Mucosa of stomach (tissue), 1 donor: ENCODE results near the gene SMAD6.

Experiments
- H3K27me3 ChIP-seq: one replicate; pipeline ENCODE4 v1.7.0; 2013; ENCODE audit warnings: mild to moderate bottlenecking, low read length; ENCODE audit not compliant: control insufficient read depth, insufficient read depth
- H3K36me3 ChIP-seq: one replicate; pipeline ENCODE4 v1.7.0; 2013; ENCODE audit warnings: low read length; ENCODE audit not compliant: control insufficient read depth, insufficient read depth
- H3K4me1 ChIP-seq: one replicate; pipeline ENCODE4 v1.7.0; 2013; ENCODE audit warnings: mild to moderate bottlenecking, low read length; ENCODE audit not compliant: control insufficient read depth, insufficient read depth
- H3K4me3 ChIP-seq: one replicate; pipeline ENCODE4 v1.7.0; 2013; ENCODE audit warnings: low read length
- H3K9ac ChIP-seq: one replicate; pipeline ENCODE4 v1.7.0; 2013; ENCODE audit warnings: mild to moderate bottlenecking, low read length, moderate library complexity
- H3K9me3 ChIP-seq: one replicate; pipeline ENCODE4 v1.7.0; 2013; ENCODE audit warnings: mild to moderate bottlenecking, low read length, moderate library complexity; ENCODE audit not compliant: control insufficient read depth
- donor health status: Pancreatic carcinoma.

The SMAD6 gene

GRCh38 chr15:66795851-66796250 is 93.8 kb downstream of the SMAD6 start:
- H3K4me1 ChIP-seq = peaks cover 4% of the 10 kb centered on the region
- no peaks in the 10 kb centered on the region for H3K9me3 ChIP-seq
- H3K4me3 ChIP-seq = no peak overlapping the region
- no peaks in the 10 kb centered on the region for H3K27me3 ChIP-seq
- no peaks in the 10 kb centered on the region for H3K36me3 ChIP-seq
- no peak overlapping the region for H3K9ac ChIP-seq

DNA sequence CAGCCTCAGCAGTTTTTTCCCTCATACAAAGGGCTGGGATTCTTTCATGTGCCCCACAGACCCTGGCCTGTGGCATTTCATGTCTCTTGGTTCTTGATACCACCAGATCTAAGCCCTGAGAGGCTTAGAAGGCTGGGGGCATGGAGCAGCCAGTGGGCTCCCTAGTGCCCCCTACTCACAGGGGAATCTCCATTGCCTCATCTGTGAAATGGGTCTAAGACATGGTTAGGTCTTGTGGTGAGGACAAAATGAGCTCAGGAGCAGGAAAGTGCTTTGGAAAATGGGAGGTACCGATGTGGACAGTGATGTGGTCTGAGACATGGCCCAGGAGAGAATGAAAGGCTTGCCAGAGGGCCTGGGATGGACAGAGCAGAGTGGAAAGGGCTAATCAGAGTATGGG is 94.3 kb downstream of the SMAD6 start:
- no peaks in the 10 kb centered on the region for H3K9me3 ChIP-seq
- no peaks in the 10 kb centered on the region for H3K36me3 ChIP-seq
- H3K27me3 ChIP-seq = no peaks in the 10 kb centered on the region
- H3K4me1 ChIP-seq = peaks cover 4% of the 10 kb centered on the region
- H3K9ac ChIP-seq = no peak overlapping the region
- H3K4me3 ChIP-seq = no peak overlapping the region

DNA sequence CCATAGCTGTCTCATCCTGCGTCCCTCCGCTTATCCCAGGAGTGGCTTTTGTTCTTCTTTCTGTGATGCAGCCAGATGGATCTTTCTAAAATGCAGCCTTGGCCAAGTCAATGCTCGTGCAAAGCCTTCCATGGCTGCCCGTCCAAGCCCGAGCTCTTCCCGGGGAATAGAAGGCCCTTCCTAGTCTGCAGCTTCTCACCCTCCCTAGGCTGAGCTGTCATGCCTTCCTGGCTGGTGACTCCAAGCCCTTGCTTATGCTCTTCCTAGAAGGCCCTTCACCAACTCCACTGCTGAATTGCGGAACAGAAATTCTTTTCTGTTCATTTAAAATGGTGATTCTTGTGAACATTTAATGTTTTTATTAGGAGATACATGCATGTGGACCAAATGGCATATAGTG is 95.9 kb downstream of the SMAD6 start:
- no peak overlapping the region for H3K4me3 ChIP-seq
- peaks cover 17% of the 10 kb centered on the region for H3K4me1 ChIP-seq
- H3K9me3 ChIP-seq = no peaks in the 10 kb centered on the region
- no peak overlapping the region for H3K9ac ChIP-seq
- no peaks in the 10 kb centered on the region for H3K27me3 ChIP-seq
- H3K36me3 ChIP-seq = no peaks in the 10 kb centered on the region

- Histone ChIP-seq H3K9ac (no peak overlapping the region), H3K36me3 (no peaks in the 10 kb centered on the region), H3K4me1 (peaks cover 23% of the 10 kb centered on the region), H3K4me3 (no peak overlapping the region), H3K9me3 (no peaks in the 10 kb centered on the region), H3K27me3 (no peaks in the 10 kb centered on the region)
Measured at GRCh38 chr15:66798426-66799061, 96.5 kb downstream of the SMAD6 start.

DNA sequence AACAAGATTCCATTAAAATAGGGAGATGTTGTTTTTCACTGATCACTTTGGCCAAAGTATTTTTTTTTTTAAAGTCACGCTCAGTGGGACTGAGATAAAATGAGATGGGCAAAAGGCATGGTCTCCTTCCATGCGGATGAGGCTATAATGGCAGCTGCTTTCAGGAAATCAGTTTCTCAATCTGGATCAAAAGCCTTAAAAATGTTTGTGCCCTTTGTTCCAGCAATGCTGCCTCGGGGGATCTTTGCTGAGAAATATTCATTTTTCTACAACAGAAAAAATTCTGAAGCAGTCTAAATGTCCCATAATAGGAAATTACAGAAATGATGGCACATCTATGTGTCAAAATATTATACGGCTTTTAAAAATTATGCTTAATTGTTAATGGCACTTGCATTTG is 97.2 kb downstream of the SMAD6 start:
- no peaks in the 10 kb centered on the region for H3K9me3 ChIP-seq
- H3K4me3 ChIP-seq = no peak overlapping the region
- no peaks in the 10 kb centered on the region for H3K36me3 ChIP-seq
- peaks cover 30% of the 10 kb centered on the region for H3K4me1 ChIP-seq
- H3K27me3 ChIP-seq = no peaks in the 10 kb centered on the region
- no peak overlapping the region for H3K9ac ChIP-seq

DNA sequence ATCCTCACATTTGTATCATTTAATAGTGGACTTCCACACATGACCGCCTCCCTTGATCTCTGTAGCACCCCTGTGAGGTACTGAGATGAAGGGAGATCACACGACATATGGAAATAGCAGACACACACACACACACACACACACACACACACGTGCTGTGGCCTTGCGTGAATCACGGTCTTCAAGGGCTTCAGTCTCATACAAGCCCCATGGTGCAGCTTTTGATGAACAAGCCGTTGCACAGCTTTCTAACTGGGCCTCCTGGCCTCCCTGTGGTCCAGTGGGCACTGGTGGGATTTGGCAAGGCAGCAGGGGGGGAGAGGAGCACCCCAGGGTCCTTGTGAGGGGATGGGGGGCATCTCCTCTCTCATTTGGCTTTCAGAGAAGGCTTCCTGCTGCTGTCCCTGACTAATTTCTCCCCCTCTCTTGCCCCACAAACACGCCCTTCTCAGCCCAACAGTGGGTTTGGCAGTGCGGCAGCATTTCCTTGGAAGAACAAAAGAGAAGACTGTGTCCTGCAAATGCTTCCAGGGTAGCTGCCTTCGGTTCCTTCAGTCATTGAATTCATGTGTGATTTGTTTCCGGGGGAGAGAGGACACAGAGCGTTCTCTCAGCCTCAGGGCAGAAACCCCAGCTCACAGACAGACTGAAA is 98.7 kb downstream of the SMAD6 start:
- H3K4me1 ChIP-seq = peaks cover 42% of the 10 kb centered on the region
- H3K36me3 ChIP-seq = no peaks in the 10 kb centered on the region
- H3K9me3 ChIP-seq = no peaks in the 10 kb centered on the region
- H3K4me3 ChIP-seq = no peak overlapping the region
- H3K27me3 ChIP-seq = no peaks in the 10 kb centered on the region
- no peak overlapping the region for H3K9ac ChIP-seq

- H3K36me3 ChIP-seq = no peaks in the 10 kb centered on the region
- H3K4me3 ChIP-seq = no peak overlapping the region
- H3K9me3 ChIP-seq = no peaks in the 10 kb centered on the region
- H3K4me1 ChIP-seq = peaks cover 42% of the 10 kb centered on the region
- H3K27me3 ChIP-seq = no peaks in the 10 kb centered on the region
- no peak overlapping the region for H3K9ac ChIP-seq
Measured at GRCh38 chr15:66801266-66801665, 99.2 kb downstream of the SMAD6 start.

GRCh38 chr15:66802025-66803001 is 100.3 kb downstream of the SMAD6 start:
- Histone ChIP-seq H3K4me3 (peak overlapping the region; percentile 9), H3K4me1 (peaks cover 42% of the 10 kb centered on the region), H3K9me3 (no peaks in the 10 kb centered on the region), H3K9ac (peak overlapping the region; percentile 30), H3K27me3 (no peaks in the 10 kb centered on the region), H3K36me3 (no peaks in the 10 kb centered on the region)

DNA sequence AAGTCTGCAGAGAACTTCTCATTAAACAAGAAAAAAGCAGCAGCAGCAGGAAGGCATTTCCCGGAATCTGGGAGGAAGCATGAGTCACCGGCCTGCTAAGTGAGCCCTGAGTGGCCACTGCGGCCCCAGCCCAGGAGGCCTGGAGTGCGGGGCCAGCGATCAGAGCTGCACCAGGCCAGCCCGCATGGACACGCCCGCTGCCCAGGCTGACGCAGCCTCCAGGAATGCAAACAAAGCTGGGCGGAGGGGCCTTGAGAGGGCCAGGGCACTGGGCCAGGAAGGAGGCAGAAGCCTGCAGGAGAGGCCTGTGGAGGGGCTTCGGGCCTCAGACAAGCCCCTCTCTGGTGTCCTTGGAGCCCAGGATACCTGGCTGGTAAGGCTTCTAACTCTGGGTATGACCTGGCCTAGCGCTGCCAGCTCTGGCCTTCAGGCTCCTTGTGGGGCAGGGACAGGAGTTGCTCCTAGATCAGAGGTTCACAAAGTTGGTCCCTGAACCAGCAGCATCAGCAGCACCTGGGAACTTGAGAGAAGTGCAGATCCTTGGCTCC is 101.2 kb downstream of the SMAD6 start:
- H3K4me3 ChIP-seq = no peak overlapping the region
- H3K27me3 ChIP-seq = no peaks in the 10 kb centered on the region
- no peaks in the 10 kb centered on the region for H3K36me3 ChIP-seq
- peaks cover 42% of the 10 kb centered on the region for H3K4me1 ChIP-seq
- no peak overlapping the region for H3K9ac ChIP-seq
- no peaks in the 10 kb centered on the region for H3K9me3 ChIP-seq

GRCh38 chr15:66803749-66804148 is 101.7 kb downstream of the SMAD6 start:
- H3K9ac ChIP-seq = no peak overlapping the region
- no peak overlapping the region for H3K4me3 ChIP-seq
- H3K9me3 ChIP-seq = no peaks in the 10 kb centered on the region
- H3K4me1 ChIP-seq = peaks cover 42% of the 10 kb centered on the region
- H3K36me3 ChIP-seq = no peaks in the 10 kb centered on the region
- H3K27me3 ChIP-seq = no peaks in the 10 kb centered on the region

GRCh38 chr15:66805202-66805885 is 103.3 kb downstream of the SMAD6 start:
- Histone ChIP-seq H3K4me1 (peaks cover 42% of the 10 kb centered on the region), H3K9ac (no peak overlapping the region), H3K36me3 (no peaks in the 10 kb centered on the region), H3K4me3 (no peak overlapping the region), H3K9me3 (no peaks in the 10 kb centered on the region), H3K27me3 (no peaks in the 10 kb centered on the region)
